ENCODE measurements around the gene NUDT16L1.

- TF ChIP-seq EP300 (conservative IDR thresholded peaks at IDR 0.05; ENCODE audit: poor library complexity, severe bottlenecking) (no peak), TAF1 (IDR thresholded peaks at IDR 0.05; ENCODE audit: low read depth) (no peak), EZH2 (IDR thresholded peaks at IDR 0.05; ENCODE audit: borderline replicate concordance, insufficient read depth, low read length, poor library complexity, severe bottlenecking) (no peak), POLR2AphosphoS5 (IDR thresholded peaks at IDR 0.05) (no peak), MXI1 (conservative IDR thresholded peaks at IDR 0.05; ENCODE audit: poor library complexity, severe bottlenecking) (no peak)
- TF ChIP-seq, protein P1, sequence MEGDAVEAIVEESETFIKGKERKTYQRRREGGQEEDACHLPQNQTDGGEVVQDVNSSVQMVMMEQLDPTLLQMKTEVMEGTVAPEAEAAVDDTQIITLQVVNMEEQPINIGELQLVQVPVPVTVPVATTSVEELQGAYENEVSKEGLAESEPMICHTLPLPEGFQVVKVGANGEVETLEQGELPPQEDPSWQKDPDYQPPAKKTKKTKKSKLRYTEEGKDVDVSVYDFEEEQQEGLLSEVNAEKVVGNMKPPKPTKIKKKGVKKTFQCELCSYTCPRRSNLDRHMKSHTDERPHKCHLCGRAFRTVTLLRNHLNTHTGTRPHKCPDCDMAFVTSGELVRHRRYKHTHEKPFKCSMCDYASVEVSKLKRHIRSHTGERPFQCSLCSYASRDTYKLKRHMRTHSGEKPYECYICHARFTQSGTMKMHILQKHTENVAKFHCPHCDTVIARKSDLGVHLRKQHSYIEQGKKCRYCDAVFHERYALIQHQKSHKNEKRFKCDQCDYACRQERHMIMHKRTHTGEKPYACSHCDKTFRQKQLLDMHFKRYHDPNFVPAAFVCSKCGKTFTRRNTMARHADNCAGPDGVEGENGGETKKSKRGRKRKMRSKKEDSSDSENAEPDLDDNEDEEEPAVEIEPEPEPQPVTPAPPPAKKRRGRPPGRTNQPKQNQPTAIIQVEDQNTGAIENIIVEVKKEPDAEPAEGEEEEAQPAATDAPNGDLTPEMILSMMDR (IDR thresholded peaks at IDR 0.05; ENCODE audit: poor library complexity, severe bottlenecking): no peak
These were observed 40.8 kb upstream of the NUDT16L1 start for GRCh38 chr16:4652561-4652960.
